HG03558 (cell line): ENCODE results near the gene ZDHHC14.

Experiments used
- ATAC-seq: cut with Tn5 transposase; IDR thresholded peaks from one replicate; pipeline ENCODE4 v1.9.1; 2021; ENCODE audit warnings: moderate number of reproducible peaks; ENCODE audit not compliant: unreplicated experiment; ENCODE audit errors: extremely low read depth

Gene ZDHHC14

DNA sequence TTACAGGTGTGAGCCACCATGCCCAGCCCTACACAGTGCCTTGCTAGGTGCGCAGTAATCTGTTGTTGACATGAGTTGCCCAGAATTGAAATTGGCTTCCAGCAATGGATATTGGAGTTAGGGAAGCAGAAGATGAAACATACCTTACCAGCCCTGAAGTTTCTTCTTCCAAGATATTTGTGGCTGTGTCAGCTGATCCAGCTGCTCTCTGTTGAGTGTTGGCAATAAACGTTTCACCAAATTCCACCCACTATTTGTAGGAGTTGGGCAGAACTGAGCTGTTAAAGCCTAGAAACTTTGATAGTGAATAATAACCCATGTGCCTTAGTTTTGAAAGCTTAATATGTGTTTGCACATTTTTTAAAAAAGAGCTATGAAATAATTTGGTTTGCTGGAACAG, 223.8 kb downstream of the ZDHHC14 start:
- no peak for ATAC-seq

DNA sequence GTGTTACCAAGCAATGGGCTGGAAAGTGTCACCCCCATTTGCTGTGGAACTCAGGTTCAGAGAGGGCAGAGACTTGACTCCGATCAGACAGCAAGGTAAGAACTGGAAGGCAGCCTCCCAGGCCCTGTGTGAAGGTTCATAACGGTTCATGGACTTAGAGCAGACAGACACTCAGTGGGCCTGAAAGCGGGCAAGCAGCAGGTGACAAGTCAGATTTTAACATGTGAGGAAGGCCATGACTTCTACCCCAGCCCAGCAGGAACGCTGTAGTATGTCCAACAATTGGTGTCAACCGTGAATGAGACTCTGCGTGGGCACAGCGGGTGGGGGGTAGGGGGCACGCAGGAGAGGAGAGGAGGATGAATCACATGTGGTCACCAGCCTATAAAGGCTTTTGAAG, 224.5 kb downstream of the ZDHHC14 start:
- no peak for ATAC-seq

GRCh38 chr6:157606516-157606915, 225.5 kb downstream of the ZDHHC14 start:
- no peak for ATAC-seq

DNA sequence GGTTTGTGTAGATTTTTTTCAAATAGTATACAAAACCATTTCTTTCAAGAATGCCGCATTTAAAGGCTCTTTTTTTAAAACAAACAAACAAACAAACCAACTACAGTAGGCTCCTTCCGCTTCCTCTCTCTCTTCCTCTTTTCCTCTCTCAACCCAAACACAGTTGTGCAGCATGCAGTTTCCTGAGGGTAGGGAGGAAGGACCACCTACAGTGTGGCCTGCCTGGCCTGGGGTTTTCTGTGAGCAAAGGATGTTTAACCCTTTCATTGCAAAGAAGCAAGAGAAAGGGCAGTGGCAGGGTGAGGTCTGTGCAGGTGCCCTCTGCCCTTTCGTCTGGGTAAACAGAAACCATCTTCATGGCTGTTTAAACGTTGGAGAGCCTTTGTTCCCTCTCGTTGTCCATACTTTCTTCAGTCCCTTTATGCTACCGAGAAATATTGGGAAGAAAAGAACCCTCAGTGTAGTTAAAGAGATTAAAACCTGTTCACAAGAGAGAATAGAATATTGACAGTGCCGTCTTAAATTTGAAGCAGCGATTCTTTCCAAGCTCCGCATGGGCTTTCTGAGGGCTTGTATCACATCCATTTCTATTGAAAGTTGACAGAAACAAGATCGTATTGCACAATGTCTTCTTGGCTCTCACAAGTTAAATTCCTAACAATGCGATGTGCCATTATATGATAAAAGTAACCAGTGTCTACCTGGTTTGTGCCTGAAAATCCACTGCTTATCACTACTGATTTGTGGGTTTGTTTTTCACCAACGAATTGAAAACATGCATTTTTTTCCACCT, 226.5 kb downstream of the ZDHHC14 start:
- no peak for ATAC-seq

DNA sequence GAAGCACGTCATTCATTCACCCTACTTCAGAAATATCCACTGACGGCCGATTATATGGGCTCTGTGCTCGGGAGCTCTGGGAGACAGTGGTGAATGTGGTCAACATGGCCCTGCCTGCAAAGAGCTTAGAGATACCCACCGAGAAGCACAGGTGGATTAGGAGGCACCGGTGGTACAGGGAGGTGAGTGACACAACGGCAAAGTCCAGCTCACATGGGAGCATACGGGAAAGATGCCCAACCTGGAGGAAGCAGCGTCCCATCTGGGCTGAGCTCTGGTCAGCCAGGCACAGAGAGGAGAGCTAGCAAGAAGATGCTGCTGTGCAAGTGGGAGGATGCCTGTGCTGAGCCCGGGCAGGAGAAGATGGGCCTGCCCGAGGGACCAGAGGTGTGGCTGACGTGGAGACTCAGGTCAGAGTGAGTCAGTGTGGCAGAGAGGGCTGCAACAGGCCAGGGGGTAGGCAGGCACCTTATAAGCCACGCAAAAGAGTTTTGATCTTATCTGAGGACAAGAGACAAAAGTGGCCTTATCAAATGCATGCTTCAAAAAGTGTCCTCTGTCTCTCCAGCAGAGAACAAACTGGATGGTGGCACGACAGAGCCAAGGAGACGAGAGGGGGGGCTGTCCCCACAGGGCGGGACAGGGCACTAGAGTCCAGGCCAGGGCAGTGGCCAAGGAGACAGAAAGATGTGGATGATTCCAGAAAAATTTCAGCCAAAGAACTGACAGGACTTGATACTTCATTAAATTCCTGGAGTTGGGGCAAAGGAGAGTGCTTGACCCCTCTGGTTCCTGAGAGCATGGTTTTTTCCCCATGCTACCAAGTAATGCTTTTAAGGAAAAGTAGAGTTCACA, 227.5 kb downstream of the ZDHHC14 start:
- no peak for ATAC-seq

DNA sequence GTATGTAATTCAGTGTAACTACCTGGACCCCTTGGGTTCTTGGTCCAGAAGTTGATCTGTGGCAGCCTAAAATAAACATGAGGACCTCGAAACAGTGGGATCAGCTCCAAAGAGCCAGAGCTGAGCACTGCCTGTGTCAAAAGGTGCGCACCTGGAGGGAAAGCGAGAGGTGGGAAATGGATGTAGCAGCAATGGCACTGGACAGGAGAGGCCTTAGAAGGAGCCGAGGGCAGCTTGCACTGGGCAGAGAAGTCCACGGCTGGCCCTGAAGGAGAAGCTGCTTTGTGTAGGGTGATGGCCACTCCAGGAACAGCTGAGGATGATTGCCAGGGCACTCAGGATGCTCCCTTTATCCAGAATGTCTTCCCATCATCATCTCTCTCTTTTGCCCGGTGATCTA, 228.1 kb downstream of the ZDHHC14 start:
- ATAC-seq, result no peak

- no peak for ATAC-seq
Observed at GRCh38 chr6:157609556-157609955, 228.6 kb downstream of the ZDHHC14 start.

DNA sequence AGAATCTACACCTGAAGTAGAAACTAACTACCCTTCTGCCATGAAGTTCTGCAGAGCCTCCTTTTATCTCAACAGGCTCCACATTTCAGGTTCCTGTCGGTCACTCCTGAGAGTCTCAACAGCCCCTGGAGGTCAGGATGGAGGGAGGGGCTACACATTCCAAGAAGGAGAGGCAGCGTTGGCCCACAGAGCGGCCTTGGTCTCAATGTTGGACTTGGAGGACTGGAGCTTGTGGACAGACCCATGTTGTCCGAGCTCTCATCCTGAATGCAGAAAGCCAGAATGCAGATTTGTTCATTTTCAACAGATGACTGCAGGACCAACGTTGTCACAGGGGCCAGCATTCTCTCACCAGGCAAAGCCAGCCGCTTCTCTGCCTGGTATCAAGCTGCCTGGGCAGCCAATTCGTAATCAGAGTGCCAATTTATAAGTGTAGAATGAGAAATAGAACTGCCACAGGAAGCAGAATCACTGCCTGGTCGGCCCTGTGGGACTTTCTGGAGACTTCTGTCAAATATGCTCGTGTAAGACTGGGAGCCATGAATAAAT, 229.5 kb downstream of the ZDHHC14 start:
- no peak for ATAC-seq

DNA sequence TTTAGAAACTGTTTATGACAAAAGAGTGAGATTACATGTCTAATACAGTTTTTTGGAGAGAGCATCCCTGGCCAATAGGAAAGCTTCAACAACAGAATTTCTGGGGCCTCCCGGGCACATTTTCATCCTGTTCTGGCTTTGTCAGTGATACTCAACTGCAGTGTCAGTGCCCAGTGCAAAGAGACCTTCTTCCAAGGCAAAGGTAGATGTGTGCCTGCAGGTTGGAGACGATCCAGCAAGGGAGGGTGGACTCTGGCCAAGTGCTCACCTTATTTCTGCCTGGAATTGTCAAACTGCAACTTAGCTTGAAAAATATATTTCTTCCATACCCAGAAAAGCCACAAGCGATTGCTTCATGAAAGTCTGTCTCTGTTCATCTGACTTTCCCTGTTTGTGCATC, 230.4 kb downstream of the ZDHHC14 start:
- ATAC-seq, result no peak

DNA sequence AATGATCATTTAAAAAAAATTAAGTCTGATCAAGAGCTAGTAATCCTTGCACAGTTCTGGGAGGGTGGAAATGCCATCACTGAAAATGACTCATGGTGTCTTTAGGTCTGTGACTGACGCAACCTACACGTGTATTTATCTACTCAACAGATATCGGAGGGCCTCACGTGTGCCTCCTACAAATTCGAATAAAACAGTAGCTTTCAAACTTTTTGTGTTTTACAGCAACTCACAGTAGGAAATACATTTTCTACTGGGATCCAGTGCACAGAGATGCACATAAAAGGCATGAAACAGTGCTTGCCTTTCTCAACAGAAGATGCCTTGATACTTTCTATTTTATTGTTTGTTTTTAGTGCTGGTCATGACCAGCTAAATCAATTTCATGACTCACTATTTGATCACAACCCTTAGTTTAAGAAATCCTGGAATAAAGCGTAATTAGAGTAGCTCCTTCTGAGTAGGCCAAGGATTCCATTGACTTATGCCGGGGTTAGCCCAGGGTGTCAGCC, 232.1 kb downstream of the ZDHHC14 start:
- ATAC-seq, result no peak

DNA sequence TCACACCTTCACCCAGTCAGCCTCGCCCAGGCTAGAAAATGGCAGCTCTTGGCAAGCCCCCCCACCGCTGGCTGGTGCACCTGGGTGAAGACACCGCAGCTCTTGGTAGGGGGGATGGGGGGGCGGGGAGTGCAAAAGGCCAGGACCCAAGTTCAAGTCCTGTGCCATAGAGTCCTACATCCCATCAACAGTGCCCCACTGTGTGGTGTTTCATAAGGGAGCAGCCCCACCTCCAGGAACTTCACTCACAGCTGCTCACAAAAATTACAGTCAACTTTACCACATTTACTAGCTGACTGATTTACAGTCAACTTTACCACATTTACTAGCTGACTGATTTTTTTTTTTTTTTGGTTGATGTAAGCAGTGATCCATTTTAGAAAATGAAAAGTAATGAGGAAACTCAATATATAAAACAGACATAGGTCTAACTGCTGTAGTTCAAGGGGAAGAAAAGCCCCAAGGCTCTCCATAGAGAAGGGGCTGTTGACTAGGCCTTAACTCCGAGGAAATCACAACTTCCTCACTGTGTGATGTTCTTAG, 233.1 kb downstream of the ZDHHC14 start:
- no peak for ATAC-seq

DNA sequence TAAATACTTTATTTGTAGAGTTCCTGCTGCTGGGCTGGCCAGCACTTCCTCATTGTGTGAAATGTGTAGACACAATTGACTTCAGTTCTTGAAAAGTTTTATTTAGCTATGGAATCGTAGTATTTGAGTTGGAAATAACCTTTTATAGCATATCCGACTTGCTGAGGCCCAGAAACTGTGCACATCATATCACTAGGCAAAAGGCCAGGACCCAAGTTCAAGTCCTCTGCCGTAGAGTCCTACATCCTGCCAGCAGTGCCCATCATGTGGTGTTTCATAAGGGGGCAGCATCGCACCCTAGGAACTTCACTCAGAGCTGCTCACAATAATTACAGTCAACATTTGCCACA, 234.4 kb downstream of the ZDHHC14 start:
- ATAC-seq, result no peak

- ATAC-seq, result no peak
Observed at GRCh38 chr6:157615951-157616350, 235.0 kb downstream of the ZDHHC14 start.

DNA sequence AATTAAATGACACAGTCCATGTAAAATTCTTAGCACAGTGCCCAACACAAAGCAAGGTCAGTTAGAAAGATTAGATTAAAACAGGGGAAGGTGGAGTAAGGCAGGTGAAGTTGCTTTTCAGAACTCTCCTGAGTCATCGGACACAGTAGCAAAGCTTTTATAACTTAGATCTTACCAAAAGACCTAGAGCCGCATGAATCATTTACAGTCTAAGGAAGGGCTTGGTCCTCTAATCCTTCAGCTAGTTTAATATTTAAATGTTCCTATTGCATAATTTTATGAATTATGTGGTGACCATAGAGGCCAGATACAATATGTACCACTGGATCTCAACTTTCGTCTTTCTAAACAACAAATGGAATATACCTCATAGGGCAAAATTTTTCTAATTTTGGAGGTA, 240.0 kb downstream of the ZDHHC14 start:
- ATAC-seq, result no peak

GRCh38 chr6:157621406-157621805, 240.4 kb downstream of the ZDHHC14 start:
- ATAC-seq, result no peak

GRCh38 chr6:157622427-157622826, 241.4 kb downstream of the ZDHHC14 start:
- ATAC-seq, result no peak

GRCh38 chr6:157625111-157625510, 244.1 kb downstream of the ZDHHC14 start:
- ATAC-seq, result no peak

- ATAC-seq, result no peak
Observed at GRCh38 chr6:157625764-157626163, 244.8 kb downstream of the ZDHHC14 start.

- no peak for ATAC-seq
Observed at GRCh38 chr6:157627195-157627966, 246.4 kb downstream of the ZDHHC14 start.

- no peak for ATAC-seq
Observed at GRCh38 chr6:157628463-157628862, 247.5 kb downstream of the ZDHHC14 start.
